Measurements from ENCODE around the gene GCSAML. TPM values are rescaled to one million over a fixed set of nuclear protein-coding genes. Genes with fewer than 3 reads are reported as not detected.

Gene GCSAML
- total and polyA plus RNA-seq, 9 of the 15 experiments (the other 6 are each of a cell fraction or from before 2014, with no cell fraction given) = 0.01 TPM; not detected in 8

DNA sequence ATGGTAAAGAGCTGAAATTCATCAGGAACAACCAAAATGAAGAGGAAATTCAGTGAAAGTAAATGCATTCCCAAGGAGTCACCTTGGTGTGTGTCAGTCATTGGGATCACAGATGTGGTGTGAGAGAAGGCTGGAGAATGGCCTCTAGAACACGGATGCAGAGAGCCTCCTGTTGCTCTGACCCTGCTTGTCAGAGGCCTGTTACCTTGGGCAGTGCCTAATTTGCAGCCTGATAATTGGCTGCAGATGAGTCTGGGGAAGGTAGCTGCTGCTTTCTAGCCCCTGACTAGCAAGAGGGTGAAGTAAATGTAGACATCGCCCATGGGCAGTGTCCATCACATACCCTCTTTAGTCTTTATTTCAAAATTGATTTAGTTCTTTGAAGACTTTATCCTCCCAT, 3.3 kb downstream of the GCSAML start:
- DNase-seq (ENCODE audit: extremely low read depth in 1 of 4, low spot score in 3 of 4) (no peak), ATAC-seq (no peak), FAIRE-seq (no peak)
- no TSS peak for BruUV-seq (replicated peaks)
- no peak overlapping the region for H3K4me2 ChIP-seq (ENCODE audit: insufficient read depth, low read length)
- ChIA-PET CTCF (ENCODE audit: low intra/inter-chr PET ratio) (no interaction called here), POLR2A (no interaction called here)
- in situ Hi-C loops (cut with MboI) = no loop called here
- no peaks in the 10 kb centered on the region for H3K36me3 ChIP-seq (ENCODE audit: control insufficient read depth, insufficient read depth, low read length)
- TF ChIP-seq, protein P1, sequence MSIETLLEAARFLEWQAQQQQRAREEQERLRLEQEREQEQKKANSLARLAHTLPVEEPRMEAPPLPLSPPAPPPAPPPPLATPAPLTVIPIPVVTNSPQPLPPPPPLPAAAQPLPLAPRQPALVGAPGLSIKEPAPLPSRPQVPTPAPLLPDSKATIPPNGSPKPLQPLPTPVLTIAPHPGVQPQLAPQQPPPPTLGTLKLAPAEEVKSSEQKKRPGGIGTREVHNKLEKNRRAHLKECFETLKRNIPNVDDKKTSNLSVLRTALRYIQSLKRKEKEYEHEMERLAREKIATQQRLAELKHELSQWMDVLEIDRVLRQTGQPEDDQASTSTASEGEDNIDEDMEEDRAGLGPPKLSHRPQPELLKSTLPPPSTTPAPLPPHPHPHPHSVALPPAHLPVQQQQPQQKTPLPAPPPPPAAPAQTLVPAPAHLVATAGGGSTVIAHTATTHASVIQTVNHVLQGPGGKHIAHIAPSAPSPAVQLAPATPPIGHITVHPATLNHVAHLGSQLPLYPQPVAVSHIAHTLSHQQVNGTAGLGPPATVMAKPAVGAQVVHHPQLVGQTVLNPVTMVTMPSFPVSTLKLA (conservative IDR thresholded peaks at IDR 0.05) = no peak
- TF ChIP-seq, protein P2, sequence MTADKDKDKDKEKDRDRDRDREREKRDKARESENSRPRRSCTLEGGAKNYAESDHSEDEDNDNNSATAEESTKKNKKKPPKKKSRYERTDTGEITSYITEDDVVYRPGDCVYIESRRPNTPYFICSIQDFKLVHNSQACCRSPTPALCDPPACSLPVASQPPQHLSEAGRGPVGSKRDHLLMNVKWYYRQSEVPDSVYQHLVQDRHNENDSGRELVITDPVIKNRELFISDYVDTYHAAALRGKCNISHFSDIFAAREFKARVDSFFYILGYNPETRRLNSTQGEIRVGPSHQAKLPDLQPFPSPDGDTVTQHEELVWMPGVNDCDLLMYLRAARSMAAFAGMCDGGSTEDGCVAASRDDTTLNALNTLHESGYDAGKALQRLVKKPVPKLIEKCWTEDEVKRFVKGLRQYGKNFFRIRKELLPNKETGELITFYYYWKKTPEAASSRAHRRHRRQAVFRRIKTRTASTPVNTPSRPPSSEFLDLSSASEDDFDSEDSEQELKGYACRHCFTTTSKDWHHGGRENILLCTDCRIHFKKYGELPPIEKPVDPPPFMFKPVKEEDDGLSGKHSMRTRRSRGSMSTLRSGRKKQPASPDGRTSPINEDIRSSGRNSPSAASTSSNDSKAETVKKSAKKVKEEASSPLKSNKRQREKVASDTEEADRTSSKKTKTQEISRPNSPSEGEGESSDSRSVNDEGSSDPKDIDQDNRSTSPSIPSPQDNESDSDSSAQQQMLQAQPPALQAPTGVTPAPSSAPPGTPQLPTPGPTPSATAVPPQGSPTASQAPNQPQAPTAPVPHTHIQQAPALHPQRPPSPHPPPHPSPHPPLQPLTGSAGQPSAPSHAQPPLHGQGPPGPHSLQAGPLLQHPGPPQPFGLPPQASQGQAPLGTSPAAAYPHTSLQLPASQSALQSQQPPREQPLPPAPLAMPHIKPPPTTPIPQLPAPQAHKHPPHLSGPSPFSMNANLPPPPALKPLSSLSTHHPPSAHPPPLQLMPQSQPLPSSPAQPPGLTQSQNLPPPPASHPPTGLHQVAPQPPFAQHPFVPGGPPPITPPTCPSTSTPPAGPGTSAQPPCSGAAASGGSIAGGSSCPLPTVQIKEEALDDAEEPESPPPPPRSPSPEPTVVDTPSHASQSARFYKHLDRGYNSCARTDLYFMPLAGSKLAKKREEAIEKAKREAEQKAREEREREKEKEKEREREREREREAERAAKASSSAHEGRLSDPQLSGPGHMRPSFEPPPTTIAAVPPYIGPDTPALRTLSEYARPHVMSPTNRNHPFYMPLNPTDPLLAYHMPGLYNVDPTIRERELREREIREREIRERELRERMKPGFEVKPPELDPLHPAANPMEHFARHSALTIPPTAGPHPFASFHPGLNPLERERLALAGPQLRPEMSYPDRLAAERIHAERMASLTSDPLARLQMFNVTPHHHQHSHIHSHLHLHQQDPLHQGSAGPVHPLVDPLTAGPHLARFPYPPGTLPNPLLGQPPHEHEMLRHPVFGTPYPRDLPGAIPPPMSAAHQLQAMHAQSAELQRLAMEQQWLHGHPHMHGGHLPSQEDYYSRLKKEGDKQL (CRISPR knock-in tag; IDR thresholded peaks at IDR 0.05; ENCODE audit: borderline replicate concordance) = no peak
- WGBS (ENCODE audit: insufficient coverage, low coverage, missing lambda C conversion rate) = 0% methylated on average over 2 of the region's 2 CpGs
- H3K9me1 ChIP-seq (ENCODE audit: control insufficient read depth, insufficient read depth, low read length) = no peaks in the 10 kb centered on the region
- no peaks in the 10 kb centered on the region for H3K9me3 ChIP-seq (replicated peaks; ENCODE audit: control insufficient read depth, insufficient read depth, low read depth, low read length)
- H3K27ac ChIP-seq (ENCODE audit: extremely low read depth, low read depth, low read length) = no peak overlapping the region
- H3K79me2 ChIP-seq (ENCODE audit: control insufficient read depth, insufficient read depth, low read length) = no peaks in the 10 kb centered on the region
- peaks cover 0 to 4% of the 10 kb centered on the region in 2 experiments; a peak in 1 of 5 replicates for H3K27me3 ChIP-seq (ENCODE audit: control insufficient read depth in 2 of 2, insufficient read depth in 2 of 2, low read length in 2 of 2)
- H3K9ac ChIP-seq (ENCODE audit: insufficient read depth in 1 of 2, low read depth in 2 of 2, low read length in 2 of 2) = no peak overlapping the region
- intact Hi-C loops (cut with micrococcal nuclease) = no loop called here
- no peaks in the 10 kb centered on the region for H4K20me1 ChIP-seq (replicated peaks; ENCODE audit: control insufficient read depth, insufficient read depth, low read length)
- H3K4me3 ChIP-seq = no peak overlapping the region
- H3K4me1 ChIP-seq (replicated peaks in 1 of 2; ENCODE audit: control insufficient read depth in 2 of 2, insufficient read depth in 2 of 2, low read length in 2 of 2) = peaks cover 2 to 8% of the 10 kb centered on the region in 2 experiments; a peak in 2 of 5 replicates
- no peak overlapping the region for H2AFZ ChIP-seq (ENCODE audit: low read depth, low read length)
